ENCODE measurements around the gene CUL4A. TPM values are rescaled to one million over a fixed set of nuclear protein-coding genes. Genes with fewer than 3 reads are reported as not detected.

Gene CUL4A
- total and polyA plus RNA-seq, 9 of the 15 experiments (the other 6 are each of a cell fraction or from before 2014, with no cell fraction given) = 21.1 to 92.0 (median 63.2) TPM

- Histone ChIP-seq H2AFZ (ENCODE audit: low read depth, low read length) (0 out of 2 replicates have a peak overlapping the region, but pooled peaks have one; percentile 17), H3K4me3 (no peak overlapping the region), H3K9me1 (ENCODE audit: control insufficient read depth, insufficient read depth, low read length) (peaks cover 8% of the 10 kb centered on the region), H3K9me3 (replicated peaks; ENCODE audit: control insufficient read depth, insufficient read depth, low read depth, low read length) (no peaks in the 10 kb centered on the region), H3K36me3 (ENCODE audit: control insufficient read depth, insufficient read depth, low read length) (peaks cover 66% of the 10 kb centered on the region), H3K27me3 (ENCODE audit: control insufficient read depth in 2 of 2, insufficient read depth in 2 of 2, low read length in 2 of 2) (no peaks in the 10 kb centered on the region), H3K9ac (ENCODE audit: insufficient read depth in 1 of 2, low read depth in 2 of 2, low read length in 2 of 2) (peak overlapping the region; percentile 49 to 60; a peak in 3 of 4 replicates), H3K27ac (ENCODE audit: extremely low read depth, low read depth, low read length) (peak overlapping the region; percentile 85), H3K4me1 (replicated peaks in 1 of 2; ENCODE audit: control insufficient read depth in 2 of 2, insufficient read depth in 2 of 2, low read length in 2 of 2) (peaks cover 40 to 50% of the 10 kb centered on the region in 2 experiments), H4K20me1 (replicated peaks; ENCODE audit: control insufficient read depth, insufficient read depth, low read length) (peaks cover 14% of the 10 kb centered on the region), H3K79me2 (ENCODE audit: control insufficient read depth, insufficient read depth, low read length) (peaks cover 96% of the 10 kb centered on the region), H3K4me2 (ENCODE audit: insufficient read depth, low read length) (peak overlapping the region; percentile 76)
- intact Hi-C loops (cut with micrococcal nuclease) = loop anchor here (1.0 kb wide), 1 partner anchor 12 kb away; the partner anchor contains the start of gene PCID2
- POLR2A ChIA-PET = interaction anchor here (0.7 to 2.1 kb wide), 2 partner anchors 10 to 72 kb away, joined by 3 to 11 read pairs; partner anchors contain the start of gene CUL4A
- no TSS peak for BruUV-seq (replicated peaks)
- CTCF ChIA-PET (ENCODE audit: low intra/inter-chr PET ratio) = no interaction called here
- WGBS (ENCODE audit: insufficient coverage, low coverage, missing lambda C conversion rate) = under 1% methylated on average over 13 of the region's 13 CpGs
- FAIRE-seq = peak; percentile 94
- in situ Hi-C loops (cut with MboI) = no loop called here
- peak; percentile 81 for ATAC-seq
- DNase-seq (ENCODE audit: extremely low read depth in 1 of 4, low spot score in 3 of 4) = peak; percentile 65 to 94 (median 72)
- TF ChIP-seq CBFB (CRISPR knock-in tag; IDR thresholded peaks at IDR 0.05) (no peak), CXXC5 (CRISPR knock-in tag; IDR thresholded peaks at IDR 0.05) (peak; percentile 90), TFE3 (CRISPR knock-in tag; IDR thresholded peaks at IDR 0.05) (peak; percentile 70), JUNB (CRISPR knock-in tag; conservative IDR thresholded peaks at IDR 0.05) (no peak), SOX6 (IDR thresholded peaks at IDR 0.05) (peak; percentile 73), ZNF561 (CRISPR knock-in tag; conservative IDR thresholded peaks at IDR 0.05) (no peak), HNRNPH1 (optimal IDR thresholded peaks at IDR 0.05; ENCODE audit: low read depth, low read length) (no peak), EP300 (IDR thresholded peaks at IDR 0.05; ENCODE audit: low read length) (peak; percentile 63; the same call in 1 of the 2 replicates), SMARCE1 (IDR thresholded peaks at IDR 0.05) (no peak), ZBTB33 (CRISPR knock-in tag; IDR thresholded peaks at IDR 0.05) (no peak), ZC3H8 (IDR thresholded peaks at IDR 0.05) (no peak), RB1 (IDR thresholded peaks at IDR 0.05; ENCODE audit: low read depth) (no peak), E2F1 (CRISPR knock-in tag; IDR thresholded peaks at IDR 0.05) (no peak), NFRKB (IDR thresholded peaks at IDR 0.05; ENCODE audit: low read depth) (no peak), SMAD3 (CRISPR knock-in tag; conservative IDR thresholded peaks at IDR 0.05) (no peak), NONO (IDR thresholded peaks at IDR 0.05; ENCODE audit: low read depth in 2 of 2, low read length in 1 of 2) (no peak)
- TF ChIP-seq, protein P1, sequence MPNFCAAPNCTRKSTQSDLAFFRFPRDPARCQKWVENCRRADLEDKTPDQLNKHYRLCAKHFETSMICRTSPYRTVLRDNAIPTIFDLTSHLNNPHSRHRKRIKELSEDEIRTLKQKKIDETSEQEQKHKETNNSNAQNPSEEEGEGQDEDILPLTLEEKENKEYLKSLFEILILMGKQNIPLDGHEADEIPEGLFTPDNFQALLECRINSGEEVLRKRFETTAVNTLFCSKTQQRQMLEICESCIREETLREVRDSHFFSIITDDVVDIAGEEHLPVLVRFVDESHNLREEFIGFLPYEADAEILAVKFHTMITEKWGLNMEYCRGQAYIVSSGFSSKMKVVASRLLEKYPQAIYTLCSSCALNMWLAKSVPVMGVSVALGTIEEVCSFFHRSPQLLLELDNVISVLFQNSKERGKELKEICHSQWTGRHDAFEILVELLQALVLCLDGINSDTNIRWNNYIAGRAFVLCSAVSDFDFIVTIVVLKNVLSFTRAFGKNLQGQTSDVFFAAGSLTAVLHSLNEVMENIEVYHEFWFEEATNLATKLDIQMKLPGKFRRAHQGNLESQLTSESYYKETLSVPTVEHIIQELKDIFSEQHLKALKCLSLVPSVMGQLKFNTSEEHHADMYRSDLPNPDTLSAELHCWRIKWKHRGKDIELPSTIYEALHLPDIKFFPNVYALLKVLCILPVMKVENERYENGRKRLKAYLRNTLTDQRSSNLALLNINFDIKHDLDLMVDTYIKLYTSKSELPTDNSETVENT (CRISPR knock-in tag; IDR thresholded peaks at IDR 0.05) = no peak
These were observed 10.8 kb downstream of the CUL4A start for GRCh38 chr13:113220141-113220598.

Measured in K562 (cell line).